B cell (primary cell): Measurements from ENCODE around the gene SLC25A51. TPM values are rescaled to one million over a fixed set of nuclear protein-coding genes. Genes with fewer than 3 reads are reported as not detected.

Experiments
- ATAC-seq: fragments of 200-7000 bp; cut with Tn5 transposase; one replicate; pipeline ENCODE4 v1.10.0; 2021; ENCODE audit warnings: low read depth, mild to moderate bottlenecking, moderate number of reproducible peaks, moderate library complexity
- CTCF ChIA-PET: fragments of 350-600 bp; sonication (Branson Sonifier 250); formaldehyde crosslinking; loops from one replicate; lab custom pipeline; 2021; ENCODE audit warnings: antibody characterized with exemption, inconsistent platforms; lab: Charles Lee
- POLR2A ChIA-PET: fragments of 350-600 bp; sonication (Branson Sonifier 250); formaldehyde crosslinking; loops from one replicate; lab custom pipeline; 2021; ENCODE audit warnings: antibody characterized with exemption; lab: Charles Lee
- DNase-seq: peaks from one replicate; pipeline ENCODE4 v3.0.0; 2013
- H2AFZ ChIP-seq: 2 replicates; pipeline ENCODE4 v1.6.1; 2012; ENCODE audit warnings: mild to moderate bottlenecking, low read depth, low read length; ENCODE audit not compliant: insufficient read depth, poor library complexity, severe bottlenecking
- H3K27ac ChIP-seq, 2 donors: 1 replicate in 1 of 2; 2 replicates in 1 of 2; pipeline ENCODE4 v1.5.1; 2012 to 2013; ENCODE audit warnings: low read length in 2 of 2, mild to moderate bottlenecking in 2 of 2, moderate library complexity in 1 of 2
- H3K27me3 ChIP-seq, 4 experiments: fragments of 200-600 bp in 1 of 4; sonication (generic) in 1 of 4; replicated peaks in 1 of 4; 1 replicate in 2 of 4; 2 replicates in 2 of 4; pipeline versions ENCODE4 v1.6.1 to v1.7.0; 2013 to 2016; ENCODE audit warnings: low read length in 3 of 4, mild to moderate bottlenecking in 2 of 4, mixed read lengths in 1 of 4, moderate library complexity in 1 of 4; ENCODE audit not compliant: insufficient read depth in 4 of 4, control insufficient read depth in 3 of 4; ENCODE audit errors: control extremely low read depth in 1 of 4
- H3K36me3 ChIP-seq, 2 experiments: replicated peaks in 1 of 2; 1 replicate in 1 of 2; 2 replicates in 1 of 2; pipeline versions ENCODE4 v1.6.1 to v1.7.1; 2013; ENCODE audit warnings: low read length in 1 of 2; ENCODE audit not compliant: insufficient read depth in 2 of 2, control insufficient read depth in 1 of 2; ENCODE audit errors: control extremely low read depth in 1 of 2, extremely low read depth in 1 of 2
- H3K4me1 ChIP-seq, 2 donors: fragments of 200-600 bp in 1 of 2; sonication (generic) in 1 of 2; 1 replicate in 1 of 2; 2 replicates in 1 of 2; pipeline versions ENCODE4 v1.5.1 to v1.6.1; 2013 to 2017; ENCODE audit warnings: low read length in 2 of 2; ENCODE audit not compliant: control insufficient read depth in 2 of 2, insufficient read depth in 2 of 2
- H3K4me2 ChIP-seq: replicated peaks from 2 replicates; pipeline ENCODE3; 2012; ENCODE audit warnings: mild to moderate bottlenecking, low read depth, low read length; ENCODE audit not compliant: poor library complexity, severe bottlenecking
- H3K4me3 ChIP-seq, 5 experiments: fragments of 200-600 bp in 1 of 5; sonication (generic) in 1 of 5; 1 replicate in 3 of 5; 2 replicates in 2 of 5; pipeline versions ENCODE4 v1.5.1 to v1.7.0; 2011 to 2016; ENCODE audit warnings: low read length in 4 of 5, mild to moderate bottlenecking in 4 of 5, low read depth in 2 of 5, control low read depth in 1 of 5, moderate library complexity in 1 of 5; ENCODE audit not compliant: insufficient read depth in 1 of 5; ENCODE audit errors: control extremely low read depth in 1 of 5, extremely low read depth in 1 of 5
- H3K79me2 ChIP-seq: fragments of 200-600 bp; sonication (generic); one replicate; pipeline ENCODE4 v1.6.0; 2016; ENCODE audit warnings: low read length; ENCODE audit not compliant: control insufficient read depth, insufficient read depth
- H3K9ac ChIP-seq: fragments of 200-600 bp; sonication (generic); 2 replicates; pipeline ENCODE4 v1.6.1; 2017; ENCODE audit warnings: mild to moderate bottlenecking, low read length, moderate library complexity
- H3K9me3 ChIP-seq, 3 donors: one replicate each; pipeline versions ENCODE4 v1.6.1 to v1.7.1; 2013; ENCODE audit warnings: low read length in 2 of 3; ENCODE audit not compliant: control insufficient read depth in 2 of 3, insufficient read depth in 1 of 3; ENCODE audit errors: control extremely low read depth in 1 of 3
- H4K20me1 ChIP-seq: 2 replicates; pipeline ENCODE4 v1.6.0; 2012; ENCODE audit warnings: mild to moderate bottlenecking, low read length; ENCODE audit not compliant: insufficient read depth, control insufficient read depth, poor library complexity, severe bottlenecking
- H3K27ac Mint-ChIP-seq: one replicate; pipeline ENCODE4 v1.8.0; 2021; ENCODE audit warnings: mixed read lengths
- H3K27me3 Mint-ChIP-seq: one replicate; pipeline ENCODE4 v1.8.0; 2021; ENCODE audit warnings: mixed read lengths
- H3K4me1 Mint-ChIP-seq: one replicate; pipeline ENCODE4 v1.8.0; 2021; ENCODE audit warnings: mixed read lengths
- H3K4me3 Mint-ChIP-seq: one replicate; pipeline ENCODE4 v1.8.0; 2021; ENCODE audit warnings: mixed read lengths
- H3K9me3 Mint-ChIP-seq: one replicate; pipeline ENCODE4 v1.8.0; 2022; ENCODE audit warnings: mixed read lengths; ENCODE audit not compliant: insufficient read depth
- EZH2 ChIP-seq: IDR thresholded peaks from 2 replicates; pipeline ENCODE4 v1.6.1; 2012; ENCODE audit warnings: borderline replicate concordance, low read depth, mild to moderate bottlenecking, moderate library complexity, low read length; ENCODE audit not compliant: insufficient read depth, poor library complexity, severe bottlenecking
- WGBS: methylation state at CpG from one replicate; pipeline ENCODE4 v1.1.5; 2013; ENCODE audit warnings: missing lambda C conversion rate; ENCODE audit not compliant: insufficient coverage; 5-methylcytosine and 5-hydroxymethylcytosine counted together
- intact Hi-C: fragments of 100-400 bp; cut with micrococcal nuclease; formaldehyde crosslinking; loops from one replicate; pipeline ENCODE4 v1.10.0; 2022
- polyA plus RNA-seq: library from polyadenylated mRNA; depleted of rRNA; stranded (reverse); fragments of >200 nt; gene quantifications from 2 replicates; pipeline ENCODE4 v1.2.3, GENCODE V29; 2012
- total RNA-seq, 2 donors: library from RNA; stranded (reverse); fragments of 120-200 nt in 1 of 2; gene quantifications; 1 replicate in 1 of 2; 2 replicates in 1 of 2; pipeline versions ENCODE4 v1.2.3 to v1.2.4, GENCODE V29; 2013 to 2022
- TF ChIP-seq, protein P1 (sequence below): fragments of 200-600 bp; IDR thresholded peaks from one replicate; pipeline ENCODE4 v1.8.0; 2022; ENCODE audit warnings: antibody characterized with exemption, mild to moderate bottlenecking

SLC25A51 gene
- total and polyA plus RNA-seq, 2 donors (not counting 1 experiment from before 2014, with no cell fraction given): 12.9 to 27.8 TPM

DNA sequence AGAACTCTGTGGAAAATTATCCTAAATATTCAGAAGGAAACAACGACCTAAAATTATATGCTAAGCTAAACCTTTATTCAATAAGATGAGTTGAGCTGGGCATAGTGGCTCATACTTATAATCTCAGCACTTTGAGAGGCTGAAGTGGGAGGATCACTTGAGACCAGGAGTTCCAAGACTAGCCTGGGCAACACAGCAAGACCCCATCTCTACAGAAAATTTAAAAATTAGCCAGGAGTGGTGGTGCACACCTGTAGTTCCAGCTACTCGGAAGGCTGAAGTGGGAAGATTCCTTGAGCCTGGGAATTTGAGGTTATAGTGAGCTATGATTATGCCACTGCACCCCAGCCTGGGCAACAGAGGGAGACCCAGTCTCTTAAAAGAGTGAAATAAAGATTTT lies 51.7 kb downstream of the SLC25A51 start:
- H3K27me3 Mint-ChIP-seq: no peaks in the 10 kb centered on the region
- H3K9me3 ChIP-seq: no peaks in the 10 kb centered on the region
- H3K9ac ChIP-seq: no peak overlapping the region
- H3K79me2 ChIP-seq: no peaks in the 10 kb centered on the region
- no peaks in the 10 kb centered on the region for H3K4me1 ChIP-seq
- TF ChIP-seq, protein P1, sequence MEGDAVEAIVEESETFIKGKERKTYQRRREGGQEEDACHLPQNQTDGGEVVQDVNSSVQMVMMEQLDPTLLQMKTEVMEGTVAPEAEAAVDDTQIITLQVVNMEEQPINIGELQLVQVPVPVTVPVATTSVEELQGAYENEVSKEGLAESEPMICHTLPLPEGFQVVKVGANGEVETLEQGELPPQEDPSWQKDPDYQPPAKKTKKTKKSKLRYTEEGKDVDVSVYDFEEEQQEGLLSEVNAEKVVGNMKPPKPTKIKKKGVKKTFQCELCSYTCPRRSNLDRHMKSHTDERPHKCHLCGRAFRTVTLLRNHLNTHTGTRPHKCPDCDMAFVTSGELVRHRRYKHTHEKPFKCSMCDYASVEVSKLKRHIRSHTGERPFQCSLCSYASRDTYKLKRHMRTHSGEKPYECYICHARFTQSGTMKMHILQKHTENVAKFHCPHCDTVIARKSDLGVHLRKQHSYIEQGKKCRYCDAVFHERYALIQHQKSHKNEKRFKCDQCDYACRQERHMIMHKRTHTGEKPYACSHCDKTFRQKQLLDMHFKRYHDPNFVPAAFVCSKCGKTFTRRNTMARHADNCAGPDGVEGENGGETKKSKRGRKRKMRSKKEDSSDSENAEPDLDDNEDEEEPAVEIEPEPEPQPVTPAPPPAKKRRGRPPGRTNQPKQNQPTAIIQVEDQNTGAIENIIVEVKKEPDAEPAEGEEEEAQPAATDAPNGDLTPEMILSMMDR: no peak
- TF ChIP-seq EZH2: no peak
- ATAC-seq (no peak), DNase-seq (no peak)
- no peak overlapping the region for H2AFZ ChIP-seq
- no peak overlapping the region for H3K4me2 ChIP-seq
- ChIA-PET CTCF (no interaction called here), POLR2A (no interaction called here)
- intact Hi-C loops: no loop called here
- peaks cover 0 to 7% of the 10 kb centered on the region in 2 experiments for H3K36me3 ChIP-seq
- WGBS: 100% methylated on average over 1 of the region's 2 CpGs
- H3K4me1 Mint-ChIP-seq: no peaks in the 10 kb centered on the region
- H3K9me3 Mint-ChIP-seq: no peaks in the 10 kb centered on the region
- H4K20me1 ChIP-seq: no peaks in the 10 kb centered on the region
- H3K4me3 ChIP-seq: no peak overlapping the region
- no peak overlapping the region for H3K4me3 Mint-ChIP-seq
- no peaks in the 10 kb centered on the region for H3K27me3 ChIP-seq
- H3K27ac ChIP-seq: no peak overlapping the region
- H3K27ac Mint-ChIP-seq: no peak overlapping the region

GRCh38 chr9:37840560-37841194 lies 63.2 kb downstream of the SLC25A51 start:
- no peaks in the 10 kb centered on the region for H3K27me3 ChIP-seq
- H3K4me3 ChIP-seq: no peak overlapping the region
- ChIA-PET CTCF (no interaction called here), POLR2A (no interaction called here)
- H3K4me1 ChIP-seq: no peaks in the 10 kb centered on the region
- Mint-ChIP-seq H3K9me3 (no peaks in the 10 kb centered on the region), H3K4me1 (no peaks in the 10 kb centered on the region), H3K27me3 (no peaks in the 10 kb centered on the region), H3K4me3 (no peak overlapping the region), H3K27ac (no peak overlapping the region)
- peaks cover 6% of the 10 kb centered on the region for H4K20me1 ChIP-seq
- H3K79me2 ChIP-seq: no peaks in the 10 kb centered on the region
- no peaks in the 10 kb centered on the region for H3K9me3 ChIP-seq
- ATAC-seq (no peak), DNase-seq (no peak)
- H3K36me3 ChIP-seq: peaks cover 0 to 4% of the 10 kb centered on the region in 2 experiments
- intact Hi-C loops: no loop called here
- TF ChIP-seq EZH2: no peak
- TF ChIP-seq, protein P1: no peak
- no peak overlapping the region for H2AFZ ChIP-seq
- whole genome bisulfite sequencing: no CpG with 5 or more reads among the region's 4 CpGs
- no peak overlapping the region for H3K4me2 ChIP-seq
- no peak overlapping the region for H3K9ac ChIP-seq
- H3K27ac ChIP-seq: no peak overlapping the region
